Measurements from ENCODE around the gene IRAG1.

GRCh38 chr11:10728154-10728553, 34.6 kb upstream of the IRAG1 start:
- no peak for TF ChIP-seq EZH2 (IDR thresholded peaks at IDR 0.05)
- TF ChIP-seq CTCF (IDR thresholded peaks at IDR 0.05): no peak
